Measurements from ENCODE around the gene AFF1.
"Not testable (repeated sequence)": the region's sequence is repeated elsewhere in the genome, so short reads cannot be mapped to it uniquely, and the experiment has no call there.

Gene AFF1

GRCh38 chr4:86989658-86990057 is 54.8 kb downstream of the AFF1 start:
- not testable (repeated sequence) for DNase-seq

GRCh38 chr4:86990510-86990909 is 55.7 kb downstream of the AFF1 start:
- no peak for DNase-seq

- DNase-seq = no peak
These were observed 57.2 kb downstream of the AFF1 start for GRCh38 chr4:86991994-86992393.

- no peak for DNase-seq
These were observed 59.3 kb downstream of the AFF1 start for GRCh38 chr4:86993909-86994681.

- DNase-seq = no peak
These were observed 59.9 kb downstream of the AFF1 start for GRCh38 chr4:86994686-86995085.

- DNase-seq = not testable (repeated sequence)
These were observed 61.7 kb downstream of the AFF1 start for GRCh38 chr4:86996510-86996909.

GRCh38 chr4:86999136-86999643 is 64.4 kb downstream of the AFF1 start:
- DNase-seq = no peak

- no peak for DNase-seq
These were observed 67.9 kb downstream of the AFF1 start for GRCh38 chr4:87002682-87003043.

- no peak for DNase-seq
These were observed 68.5 kb downstream of the AFF1 start for GRCh38 chr4:87003266-87003665.

GRCh38 chr4:87005369-87005689 is 70.5 kb downstream of the AFF1 start:
- no peak for DNase-seq

- DNase-seq = peak; percentile 59
These were observed 71.0 kb downstream of the AFF1 start for GRCh38 chr4:87005690-87006425.

GRCh38 chr4:87006426-87006675 is 71.5 kb downstream of the AFF1 start:
- DNase-seq = no peak

- DNase-seq = peak; percentile 94
These were observed 72.1 kb downstream of the AFF1 start for GRCh38 chr4:87006676-87007527.

GRCh38 chr4:87007528-87008446 is 73.0 kb downstream of the AFF1 start:
- DNase-seq = peak; percentile 66

- no peak for DNase-seq
These were observed 74.4 kb downstream of the AFF1 start for GRCh38 chr4:87009095-87009648.

GRCh38 chr4:87010192-87010591 is 75.4 kb downstream of the AFF1 start:
- no peak for DNase-seq

- no peak for DNase-seq
These were observed 76.7 kb downstream of the AFF1 start for GRCh38 chr4:87011340-87012034.

- DNase-seq = no peak
These were observed 77.6 kb downstream of the AFF1 start for GRCh38 chr4:87012265-87012953.

- not testable (repeated sequence) for DNase-seq
These were observed 78.1 kb downstream of the AFF1 start for GRCh38 chr4:87012954-87013308.

- no peak for DNase-seq
These were observed 79.5 kb downstream of the AFF1 start for GRCh38 chr4:87014284-87014782.

- no peak for DNase-seq
These were observed 80.6 kb downstream of the AFF1 start for GRCh38 chr4:87015416-87015815.

All from activated CD8-positive, alpha-beta memory T cell treated with anti-CD3 and anti-CD28 coated beads, Interleukin-2, amount 50 U/mL, for 48 hours (primary cell).